Osteocyte (in vitro differentiated cells): ENCODE measurements around the gene SERTAD2. TPM values are rescaled to one million over a fixed set of nuclear protein-coding genes. Genes with fewer than 3 reads are reported as not detected.

Experiments used
- DNase-seq: peaks from one replicate; pipeline ENCODE4 v3.0.0; 2021; ENCODE audit warnings: mixed read lengths; ENCODE audit not compliant: unreplicated experiment; ENCODE audit errors: extremely low spot score
- H3K27ac Mint-ChIP-seq: one replicate; pipeline ENCODE4 v1.8.0; 2021; ENCODE audit warnings: mild to moderate bottlenecking, mixed read lengths; ENCODE audit not compliant: unreplicated experiment
- H3K27me3 Mint-ChIP-seq: one replicate; pipeline ENCODE4 v1.8.0; 2021; ENCODE audit warnings: mixed read lengths; ENCODE audit not compliant: unreplicated experiment
- H3K36me3 Mint-ChIP-seq: one replicate; pipeline ENCODE4 v1.8.0; 2021; ENCODE audit warnings: mixed read lengths; ENCODE audit not compliant: unreplicated experiment
- H3K4me1 Mint-ChIP-seq: one replicate; pipeline ENCODE4 v1.8.0; 2021; ENCODE audit warnings: mixed read lengths; ENCODE audit not compliant: unreplicated experiment
- H3K4me3 Mint-ChIP-seq: one replicate; pipeline ENCODE4 v1.8.0; 2021; ENCODE audit warnings: mild to moderate bottlenecking, moderate library complexity, mixed read lengths; ENCODE audit not compliant: unreplicated experiment
- H3K9me3 Mint-ChIP-seq: one replicate; pipeline ENCODE4 v1.8.0; 2021; ENCODE audit warnings: mixed read lengths; ENCODE audit not compliant: unreplicated experiment
- total RNA-seq: library from RNA; stranded (reverse); gene quantifications from 2 replicates; pipeline ENCODE4 v1.2.1, GENCODE V29; 2021
- TF ChIP-seq, protein P1 (sequence below): fragments of 200-600 bp; sonication (generic); IDR thresholded peaks from 2 replicates; pipeline ENCODE4 v1.5.0; 2021; ENCODE audit warnings: antibody characterized with exemption, mild to moderate bottlenecking, moderate library complexity

SERTAD2 gene
- total RNA-seq, 1 donor from 2014 or later, result 17.4 TPM

DNA sequence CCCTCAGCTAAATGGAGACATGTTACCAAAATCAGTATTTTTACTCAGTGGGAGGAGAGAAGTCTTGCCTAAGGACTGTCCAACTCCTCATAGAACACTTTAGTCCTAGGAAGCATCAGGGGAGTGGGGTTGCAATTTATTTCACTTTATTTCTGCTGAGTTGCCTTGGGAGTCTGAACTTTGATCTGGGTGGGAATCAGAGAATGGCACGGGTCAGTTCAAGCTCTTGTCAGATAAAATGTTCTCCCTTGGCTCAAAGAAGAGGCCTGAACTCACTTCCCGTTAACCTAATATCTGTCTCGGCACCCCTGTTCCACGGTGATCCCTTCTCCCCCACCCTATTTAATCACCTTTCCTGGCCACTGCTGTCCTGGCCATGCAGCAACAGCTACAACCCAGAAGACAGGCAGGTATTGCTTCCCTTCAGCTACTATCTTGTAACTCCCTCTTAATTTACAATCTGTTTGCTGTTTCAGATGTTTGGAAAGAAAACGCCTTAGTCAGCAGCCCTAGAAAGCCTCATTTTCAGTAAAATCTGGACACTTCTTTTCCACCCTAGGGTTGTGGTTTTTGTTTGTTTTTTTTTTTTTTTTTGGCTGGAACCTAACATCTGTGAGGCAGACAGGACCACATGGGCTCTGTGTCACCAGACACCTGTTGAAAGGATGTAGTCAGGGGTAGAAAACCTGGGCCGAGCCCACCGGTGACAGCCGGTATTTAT, 52.5 kb downstream of the SERTAD2 start:
- peaks cover 3% of the 10 kb centered on the region for H3K36me3 Mint-ChIP-seq
- H3K4me1 Mint-ChIP-seq, result peaks cover 10% of the 10 kb centered on the region
- no peaks in the 10 kb centered on the region for H3K27me3 Mint-ChIP-seq
- TF ChIP-seq, protein P1, sequence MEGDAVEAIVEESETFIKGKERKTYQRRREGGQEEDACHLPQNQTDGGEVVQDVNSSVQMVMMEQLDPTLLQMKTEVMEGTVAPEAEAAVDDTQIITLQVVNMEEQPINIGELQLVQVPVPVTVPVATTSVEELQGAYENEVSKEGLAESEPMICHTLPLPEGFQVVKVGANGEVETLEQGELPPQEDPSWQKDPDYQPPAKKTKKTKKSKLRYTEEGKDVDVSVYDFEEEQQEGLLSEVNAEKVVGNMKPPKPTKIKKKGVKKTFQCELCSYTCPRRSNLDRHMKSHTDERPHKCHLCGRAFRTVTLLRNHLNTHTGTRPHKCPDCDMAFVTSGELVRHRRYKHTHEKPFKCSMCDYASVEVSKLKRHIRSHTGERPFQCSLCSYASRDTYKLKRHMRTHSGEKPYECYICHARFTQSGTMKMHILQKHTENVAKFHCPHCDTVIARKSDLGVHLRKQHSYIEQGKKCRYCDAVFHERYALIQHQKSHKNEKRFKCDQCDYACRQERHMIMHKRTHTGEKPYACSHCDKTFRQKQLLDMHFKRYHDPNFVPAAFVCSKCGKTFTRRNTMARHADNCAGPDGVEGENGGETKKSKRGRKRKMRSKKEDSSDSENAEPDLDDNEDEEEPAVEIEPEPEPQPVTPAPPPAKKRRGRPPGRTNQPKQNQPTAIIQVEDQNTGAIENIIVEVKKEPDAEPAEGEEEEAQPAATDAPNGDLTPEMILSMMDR, result no peak
- peaks cover 12% of the 10 kb centered on the region for H3K9me3 Mint-ChIP-seq
- H3K4me3 Mint-ChIP-seq, result no peak overlapping the region
- DNase-seq, result peak; percentile 38
- H3K27ac Mint-ChIP-seq, result no peak overlapping the region

DNA sequence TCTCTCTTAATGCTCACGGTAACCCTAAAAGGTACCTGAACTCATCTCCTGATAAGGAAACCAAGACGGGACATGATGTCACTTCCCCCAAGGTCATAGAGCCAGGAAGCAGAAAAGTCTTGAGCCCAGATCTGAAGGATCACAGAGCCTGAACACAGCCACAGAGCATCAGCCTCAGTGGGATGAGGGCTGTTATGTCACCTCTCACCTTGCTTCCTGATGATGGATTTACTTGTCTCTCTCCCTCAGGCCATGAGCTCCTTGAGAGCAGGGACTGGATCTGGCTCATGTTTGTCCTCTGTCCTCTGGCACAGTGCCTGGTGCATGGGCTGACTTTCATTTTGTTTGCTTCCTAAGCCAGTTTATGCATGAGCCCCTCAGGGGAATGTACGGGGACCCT, 54.2 kb downstream of the SERTAD2 start:
- Mint-ChIP-seq H3K27me3 (no peaks in the 10 kb centered on the region), H3K36me3 (peaks cover 3% of the 10 kb centered on the region), H3K27ac (no peak overlapping the region), H3K9me3 (peaks cover 9% of the 10 kb centered on the region), H3K4me3 (no peak overlapping the region), H3K4me1 (peaks cover 21% of the 10 kb centered on the region)
- TF ChIP-seq, protein P1, result no peak
- no peak for DNase-seq

DNA sequence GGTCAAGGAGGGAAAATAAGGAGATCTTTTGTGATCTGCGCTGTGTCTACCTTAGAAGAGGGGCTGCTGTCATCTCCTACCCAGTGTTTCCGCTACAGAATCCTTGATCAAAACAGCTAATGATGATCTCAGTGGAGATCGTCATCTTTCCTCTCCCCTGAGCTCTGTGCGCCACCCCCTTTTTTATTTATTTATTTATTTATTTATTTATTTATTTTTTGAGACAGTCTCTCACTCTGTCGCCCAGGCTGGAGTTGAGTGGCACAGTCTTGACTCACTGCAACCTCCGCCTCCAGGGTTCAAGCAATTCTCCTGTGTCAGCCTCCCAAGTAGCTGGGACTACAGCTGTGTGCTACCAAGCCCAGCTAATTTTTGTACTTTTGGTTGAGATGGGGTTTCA, 55.5 kb downstream of the SERTAD2 start:
- DNase-seq, result no peak
- Mint-ChIP-seq H3K27ac (no peak overlapping the region), H3K27me3 (no peaks in the 10 kb centered on the region), H3K36me3 (no peaks in the 10 kb centered on the region), H3K4me3 (no peak overlapping the region), H3K9me3 (no peaks in the 10 kb centered on the region), H3K4me1 (peaks cover 28% of the 10 kb centered on the region)
- TF ChIP-seq, protein P1, result no peak

DNA sequence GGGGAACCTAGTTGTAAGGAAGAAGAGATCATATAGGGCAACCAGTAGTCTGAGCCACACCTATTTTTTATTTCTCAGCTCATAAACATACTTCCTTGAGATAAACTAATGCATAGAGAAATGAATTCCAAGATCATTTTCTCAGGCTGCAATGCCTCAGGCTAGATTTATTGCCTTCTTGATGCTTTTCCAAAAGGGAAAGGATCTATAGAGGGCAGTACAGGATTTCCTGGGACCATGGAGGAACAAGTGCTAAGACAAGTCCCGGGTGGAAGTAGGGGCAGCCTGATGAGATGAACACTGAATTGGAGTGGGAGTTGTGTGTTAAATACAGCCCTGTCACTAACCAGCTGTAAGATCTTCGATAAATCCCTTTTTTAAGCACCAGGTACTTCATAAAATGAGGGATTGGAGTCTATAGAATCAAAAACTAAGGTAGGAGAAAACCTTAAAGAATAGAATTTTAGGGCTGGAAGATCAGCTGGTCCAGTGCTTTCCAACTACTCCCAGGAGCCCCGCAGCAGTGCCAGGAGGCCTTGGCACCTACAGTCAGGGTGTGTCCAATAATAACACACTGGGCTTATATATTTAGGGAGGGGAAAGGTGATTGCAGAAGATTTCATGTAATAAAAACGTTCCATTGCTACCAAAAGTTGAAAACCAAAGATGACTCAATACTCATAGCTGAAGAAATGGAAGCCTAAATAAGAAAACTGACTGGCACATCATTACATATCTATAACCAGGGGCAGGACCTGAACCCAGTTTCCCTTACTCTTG, 58.1 kb downstream of the SERTAD2 start:
- H3K27ac Mint-ChIP-seq, result no peak overlapping the region
- TF ChIP-seq, protein P1, result peak; percentile 47
- no peaks in the 10 kb centered on the region for H3K27me3 Mint-ChIP-seq
- peaks cover 25% of the 10 kb centered on the region for H3K4me1 Mint-ChIP-seq
- no peaks in the 10 kb centered on the region for H3K9me3 Mint-ChIP-seq
- no peak for DNase-seq
- H3K36me3 Mint-ChIP-seq, result peaks cover 16% of the 10 kb centered on the region
- no peak overlapping the region for H3K4me3 Mint-ChIP-seq
